ENCODE measurements around the gene JMJD4. TPM values are rescaled to one million over a fixed set of nuclear protein-coding genes. Genes with fewer than 3 reads are reported as not detected.

The JMJD4 gene
- total RNA-seq, 1 donor from 2014 or later, result 21.5 TPM

DNA sequence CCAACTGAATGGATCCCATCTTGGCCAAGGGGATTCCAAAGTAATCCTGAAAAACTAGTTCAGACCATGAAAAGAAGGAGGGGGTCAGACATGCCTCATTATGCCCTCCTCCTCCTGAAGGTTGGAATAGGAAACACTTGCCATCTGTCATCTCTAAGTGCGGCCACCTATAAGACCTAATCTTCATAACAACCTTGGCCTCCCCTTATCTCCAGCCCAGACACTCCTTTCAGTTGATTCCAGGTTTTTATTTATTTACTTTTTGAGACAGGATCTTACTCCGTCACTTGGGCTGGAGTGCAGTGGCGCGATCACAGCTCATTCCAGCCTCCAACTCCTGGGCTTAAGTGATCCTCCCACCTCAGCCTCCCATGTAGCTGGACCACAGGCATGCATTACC lies 19.9 kb upstream of the JMJD4 start:
- intact Hi-C loops (cut with micrococcal nuclease), result no loop called here

DNA sequence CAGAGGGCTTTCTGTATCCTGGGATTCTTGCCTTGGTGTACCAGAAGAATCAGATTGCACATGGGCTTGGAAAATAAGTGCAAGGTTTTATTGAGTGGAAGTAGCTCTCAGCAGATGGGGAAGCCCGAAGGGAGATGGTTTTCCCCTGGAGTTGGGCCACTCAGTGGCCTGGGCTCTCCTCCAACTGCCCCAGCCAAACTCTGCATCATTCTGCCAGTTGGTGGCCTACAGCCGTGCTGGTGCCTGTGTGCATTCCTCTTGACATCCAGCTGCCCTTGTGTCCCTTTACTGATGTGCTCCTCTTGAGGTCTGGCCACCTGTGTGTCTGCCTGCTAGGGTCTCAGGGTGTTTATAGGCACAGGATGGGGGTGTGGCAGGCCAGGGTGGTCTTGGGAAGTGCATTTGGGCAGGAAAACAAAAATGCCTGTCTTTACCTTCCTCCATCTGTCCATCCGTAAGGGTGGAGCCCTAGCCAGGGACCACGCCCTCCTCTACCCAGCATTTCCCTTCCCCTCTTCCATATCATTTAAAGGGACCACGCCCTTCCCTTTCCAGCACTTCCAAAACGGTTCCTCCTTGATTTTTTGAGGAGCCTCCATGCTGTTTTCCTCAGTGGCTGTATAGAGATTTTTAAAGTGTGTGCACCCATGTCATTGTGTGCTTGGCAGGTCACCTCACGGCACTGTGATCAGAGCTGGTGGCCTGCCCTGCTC lies 19.1 kb upstream of the JMJD4 start:
- intact Hi-C loops (cut with micrococcal nuclease), result no loop called here

DNA sequence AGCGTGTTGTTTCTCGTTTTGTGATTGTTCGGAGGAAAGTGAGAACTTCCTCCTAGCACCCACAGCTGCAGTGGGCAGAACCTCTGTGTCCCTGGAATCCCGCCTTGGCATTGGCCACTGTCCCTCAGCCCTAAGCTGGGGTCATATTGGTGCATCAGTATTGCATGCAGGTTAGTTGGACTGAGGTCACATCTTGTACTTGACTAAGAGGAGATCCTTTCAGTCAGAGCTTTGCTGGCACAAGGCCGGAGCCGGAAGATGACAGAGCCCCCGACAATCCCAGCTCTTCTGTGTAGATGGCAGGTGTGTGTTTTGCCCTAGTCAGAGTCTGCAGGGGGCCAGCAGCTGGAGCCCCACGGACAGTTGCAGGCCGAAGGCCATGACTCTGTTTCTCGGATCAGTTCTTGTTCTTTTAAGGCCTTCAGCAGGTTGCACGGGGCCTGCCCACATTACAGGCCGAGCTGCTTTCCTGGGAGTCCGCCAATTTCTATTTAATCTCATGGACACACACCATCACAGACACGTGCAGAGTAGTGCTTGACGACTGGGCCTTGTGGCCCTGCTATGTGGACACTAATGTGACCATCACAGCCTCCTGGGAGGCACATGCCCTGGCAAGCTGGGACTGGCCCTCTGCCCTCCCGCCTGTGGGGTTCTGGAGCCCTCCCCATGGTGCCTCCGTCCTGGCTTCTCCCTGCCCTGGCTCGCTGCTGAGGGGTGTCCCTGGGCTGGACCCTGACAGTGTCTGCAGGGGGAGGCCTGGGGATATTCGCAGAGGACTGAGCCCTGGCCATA lies 15.0 kb upstream of the JMJD4 start:
- intact Hi-C loops (cut with micrococcal nuclease), result no loop called here

DNA sequence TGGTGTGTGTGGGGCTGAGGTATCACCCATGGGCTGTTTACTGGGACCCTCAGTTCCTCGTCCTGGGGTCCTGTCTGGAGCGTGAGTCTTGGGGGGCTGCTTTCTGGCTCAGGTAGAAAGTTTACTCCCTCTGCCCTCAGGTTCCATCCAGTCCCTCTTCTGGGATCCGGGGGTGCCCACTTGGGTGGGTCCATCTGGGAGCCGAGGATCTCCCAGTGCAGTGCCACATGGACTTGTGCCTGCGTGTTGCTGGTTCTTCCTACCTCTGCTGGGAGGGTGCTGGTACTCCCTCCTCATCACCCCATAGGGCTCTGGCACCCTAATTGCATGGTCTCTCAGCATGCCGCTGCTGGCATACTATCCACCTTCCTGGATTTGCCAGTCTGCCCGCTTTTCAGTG lies 14.1 kb upstream of the JMJD4 start:
- intact Hi-C loops (cut with micrococcal nuclease), result no loop called here

DNA sequence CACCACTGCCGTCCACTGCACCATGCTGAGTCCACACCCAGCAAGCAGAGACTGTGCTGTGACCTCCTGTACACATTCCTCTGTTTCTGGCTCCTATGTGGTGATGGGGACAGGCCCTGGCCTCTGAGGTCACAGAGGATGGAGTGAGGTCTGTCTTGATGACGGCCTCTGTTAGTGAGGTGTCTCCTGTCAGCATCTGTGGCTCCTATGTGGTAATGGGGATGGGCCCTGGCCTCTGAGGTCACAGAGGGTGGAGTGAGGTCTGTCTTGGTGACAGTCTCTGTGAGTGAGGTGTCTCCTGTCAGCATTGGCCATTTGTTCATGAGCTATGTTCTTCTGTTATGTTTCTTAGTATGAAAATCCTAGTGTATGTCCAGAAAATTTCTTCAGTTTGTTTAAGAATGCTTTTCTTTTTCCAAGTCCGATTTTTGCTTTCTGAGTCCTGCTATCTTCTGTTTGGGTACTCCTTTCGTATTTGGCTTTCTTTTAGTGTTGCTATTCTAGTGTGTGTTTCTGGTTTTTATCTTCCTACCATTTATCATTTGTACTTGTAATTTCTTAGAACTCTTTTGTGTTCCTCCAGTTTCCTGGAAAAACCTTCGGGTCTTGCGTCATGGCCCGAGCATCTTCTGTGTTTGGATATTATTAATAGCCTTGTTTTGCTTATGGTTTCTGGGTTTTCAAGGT lies 13.5 kb upstream of the JMJD4 start:
- intact Hi-C loops (cut with micrococcal nuclease), result no loop called here

DNA sequence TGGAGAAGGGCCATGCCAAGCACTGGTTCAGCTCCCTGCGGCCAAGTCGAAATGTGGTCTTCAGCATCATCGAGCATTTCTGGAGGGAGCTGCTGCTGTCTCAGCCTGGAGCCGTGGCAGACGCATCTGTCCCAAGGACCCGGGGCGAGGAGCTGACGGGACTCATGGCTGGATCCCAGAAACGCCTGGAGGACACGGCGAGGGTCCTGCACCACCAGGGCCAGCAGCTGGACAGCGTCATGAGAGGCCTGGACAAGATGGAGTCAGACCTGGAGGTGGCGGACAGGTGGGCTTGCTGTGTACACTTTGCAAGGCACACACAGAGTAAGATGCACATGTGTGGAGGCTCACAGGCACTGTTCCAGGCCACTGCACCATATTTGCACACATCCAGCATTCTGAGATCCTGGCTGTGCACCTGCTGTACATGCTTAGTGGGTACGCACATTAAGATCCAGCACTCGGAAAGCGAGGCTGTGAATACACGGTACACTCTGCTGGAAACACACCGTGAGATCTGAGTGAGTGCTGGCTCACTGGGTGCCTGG lies 12.9 kb upstream of the JMJD4 start:
- intact Hi-C loops (cut with micrococcal nuclease), result no loop called here

DNA sequence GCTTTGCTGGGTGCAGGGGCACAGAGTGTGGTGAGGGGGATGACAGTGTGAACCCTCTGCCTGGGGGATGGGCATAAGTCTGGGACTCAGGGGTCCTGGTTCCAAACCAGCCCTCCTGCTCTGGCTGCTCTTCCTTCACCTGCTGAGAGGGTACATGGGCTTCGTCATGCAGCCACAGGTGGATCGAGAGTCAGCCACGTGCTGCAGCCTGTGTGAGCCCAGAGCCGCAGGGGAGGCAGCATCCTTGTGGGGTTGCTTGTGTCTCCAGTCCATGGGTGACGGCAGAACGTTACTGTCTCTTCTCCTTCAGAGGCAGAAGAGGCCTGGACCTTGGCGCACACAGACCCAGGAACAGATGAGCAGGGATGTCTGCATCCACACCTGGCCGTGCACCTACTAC lies 12.3 kb upstream of the JMJD4 start:
- intact Hi-C loops (cut with micrococcal nuclease), result no loop called here

DNA sequence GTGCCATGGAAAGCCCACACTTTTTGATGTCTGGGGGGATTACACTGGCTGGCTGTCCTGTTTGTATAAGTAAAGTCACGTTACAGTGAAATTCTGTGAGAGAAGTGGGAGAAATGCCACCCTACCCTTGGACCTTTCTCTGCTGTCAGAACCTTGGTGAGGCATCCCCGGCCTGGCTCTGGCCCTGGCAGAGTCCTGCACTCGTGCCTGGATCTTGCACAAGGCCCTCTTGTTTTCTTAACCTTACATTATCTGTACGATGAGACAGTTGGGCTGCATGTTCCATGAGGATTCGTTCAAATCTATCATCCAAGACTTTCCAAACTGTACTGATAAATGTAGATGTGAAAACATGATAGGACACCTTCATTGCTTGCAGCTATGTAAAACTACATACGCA lies 11.6 kb upstream of the JMJD4 start:
- intact Hi-C loops (cut with micrococcal nuclease), result no loop called here

DNA sequence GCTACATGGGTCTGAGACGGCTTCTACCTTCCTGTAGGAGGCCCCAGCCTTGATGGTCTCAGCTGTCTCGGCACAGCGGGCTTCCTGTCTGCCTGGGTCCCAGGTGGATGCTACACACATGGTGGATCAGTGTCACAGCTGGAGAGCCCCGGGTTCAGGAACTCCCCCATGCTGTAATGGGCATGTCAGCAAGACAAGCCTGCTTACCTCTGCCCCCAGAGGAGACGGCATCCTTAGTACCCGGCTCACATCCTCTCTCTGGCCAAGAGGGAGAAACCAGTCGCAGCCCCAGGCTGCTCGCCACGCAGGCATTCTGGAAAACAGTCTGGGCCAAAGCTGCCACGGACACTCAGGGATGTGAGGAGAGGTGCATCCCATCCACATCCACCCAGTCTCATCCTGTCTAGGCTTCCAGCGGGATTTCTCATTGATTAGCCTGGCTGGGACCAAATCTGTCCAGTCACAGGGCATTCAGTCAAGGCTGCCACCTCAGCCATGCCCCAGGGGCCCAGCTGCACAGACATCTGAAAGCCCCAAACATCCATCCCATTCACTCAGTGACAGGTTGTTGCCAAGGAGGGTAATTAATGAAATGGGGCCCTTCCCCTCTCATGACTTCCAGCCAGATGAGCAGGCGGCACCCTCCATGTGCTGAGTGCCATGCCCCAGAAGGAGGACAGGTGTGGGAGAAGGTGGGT lies 10.6 kb upstream of the JMJD4 start:
- intact Hi-C loops (cut with micrococcal nuclease), result no loop called here

DNA sequence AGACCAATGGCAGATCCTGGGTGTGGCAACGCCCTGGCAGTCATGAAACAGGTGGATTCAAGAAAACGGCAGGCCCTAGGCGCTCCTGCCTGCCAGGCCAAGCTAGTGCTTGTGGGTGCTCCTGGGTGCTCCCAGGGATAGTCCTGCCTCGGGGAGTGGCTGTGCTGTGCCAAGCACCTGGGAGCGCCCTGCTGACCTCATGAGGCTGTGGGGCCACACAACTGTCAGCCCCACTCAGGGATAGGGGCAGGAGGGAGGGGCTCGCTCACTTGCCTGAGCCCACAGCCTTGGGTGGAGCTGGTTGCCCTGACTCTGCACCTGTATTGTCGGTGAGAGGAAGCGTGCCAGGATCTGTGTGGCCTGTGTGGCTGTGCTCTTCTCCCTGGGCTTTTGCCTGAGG lies 9.6 kb upstream of the JMJD4 start:
- intact Hi-C loops (cut with micrococcal nuclease), result no loop called here

DNA sequence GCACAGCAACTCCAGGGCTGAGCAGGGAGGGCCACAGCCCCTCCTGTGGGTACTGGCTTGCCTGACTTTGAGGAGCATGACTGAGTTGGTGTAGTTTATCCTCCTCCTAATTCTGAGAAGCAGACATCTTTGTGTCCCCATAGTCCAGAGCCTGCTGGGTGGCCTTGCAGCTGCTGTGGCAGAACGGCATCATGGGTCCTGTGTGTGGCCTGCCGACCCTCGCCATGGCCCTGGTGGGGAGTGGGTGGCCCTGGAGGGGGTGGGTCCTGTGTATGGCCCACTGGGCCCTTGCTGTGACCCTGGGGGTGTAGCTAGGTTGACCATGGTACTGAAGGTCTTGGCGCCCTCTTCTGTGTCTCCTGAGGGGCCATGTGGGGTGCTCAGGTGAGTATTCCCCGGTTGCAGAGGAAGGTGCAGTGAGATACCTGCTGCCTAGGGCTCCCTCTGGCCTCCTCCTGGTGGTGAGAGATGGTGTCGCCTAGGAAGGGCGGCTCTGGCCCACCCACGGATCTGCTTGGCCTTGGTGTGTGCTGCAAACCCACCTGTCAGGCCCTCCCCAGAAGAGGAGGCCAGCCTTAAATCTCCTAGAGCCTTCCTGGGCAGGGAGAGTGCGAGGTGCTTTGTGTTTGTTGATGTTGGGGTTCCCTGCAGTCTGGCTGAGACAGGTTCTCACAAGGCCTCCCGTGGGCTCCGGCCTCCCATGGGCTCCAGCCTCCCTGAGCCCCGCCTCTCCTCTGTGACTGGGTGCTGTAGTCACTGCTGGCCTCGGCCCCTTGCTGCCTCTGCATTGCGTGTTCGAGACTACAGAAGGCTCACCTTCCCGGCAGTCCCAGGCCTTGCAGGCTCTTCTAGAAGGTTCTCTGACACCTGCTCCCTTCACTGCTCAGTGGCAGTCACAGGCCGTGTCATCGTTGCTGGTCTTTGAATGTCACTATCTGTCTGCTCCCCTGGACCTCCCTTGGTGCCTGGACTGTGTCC lies 7.9 kb upstream of the JMJD4 start:
- intact Hi-C loops (cut with micrococcal nuclease), result no loop called here

DNA sequence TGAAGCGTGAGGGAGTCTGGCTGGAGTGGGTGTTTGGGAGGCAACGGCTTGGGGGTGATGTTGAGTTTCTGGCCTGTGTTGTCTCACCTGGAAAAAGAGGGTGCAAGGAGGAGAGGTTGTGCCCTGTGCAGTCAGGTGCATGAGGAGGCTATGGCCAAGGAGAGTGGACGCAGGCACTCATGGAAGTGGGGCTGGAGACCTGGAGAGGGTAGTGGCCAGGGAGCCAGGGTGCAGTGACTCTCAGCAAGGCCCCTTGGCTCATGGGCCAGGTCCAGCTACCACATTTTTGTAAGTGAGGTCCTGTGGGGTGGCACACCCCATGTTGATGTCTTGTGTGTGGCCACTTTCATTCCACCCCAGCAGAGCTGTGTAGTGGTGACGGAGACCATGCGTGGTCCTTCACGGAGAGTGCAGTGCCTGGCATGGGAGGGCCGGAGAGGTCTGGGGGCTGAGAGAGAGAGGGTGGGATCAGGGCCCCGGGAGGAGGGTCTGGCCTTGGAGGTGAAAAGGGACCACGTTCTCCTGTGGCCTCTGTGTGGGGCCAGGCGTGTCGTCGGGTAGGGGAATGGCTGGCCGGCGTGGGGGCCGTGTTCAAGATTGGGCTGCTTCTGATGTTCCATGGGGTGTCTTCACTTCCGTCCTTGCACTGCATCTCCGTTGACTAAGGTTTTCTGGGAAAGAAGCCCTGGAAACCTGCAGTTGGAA lies 6.2 kb upstream of the JMJD4 start:
- intact Hi-C loops (cut with micrococcal nuclease), result no loop called here

DNA sequence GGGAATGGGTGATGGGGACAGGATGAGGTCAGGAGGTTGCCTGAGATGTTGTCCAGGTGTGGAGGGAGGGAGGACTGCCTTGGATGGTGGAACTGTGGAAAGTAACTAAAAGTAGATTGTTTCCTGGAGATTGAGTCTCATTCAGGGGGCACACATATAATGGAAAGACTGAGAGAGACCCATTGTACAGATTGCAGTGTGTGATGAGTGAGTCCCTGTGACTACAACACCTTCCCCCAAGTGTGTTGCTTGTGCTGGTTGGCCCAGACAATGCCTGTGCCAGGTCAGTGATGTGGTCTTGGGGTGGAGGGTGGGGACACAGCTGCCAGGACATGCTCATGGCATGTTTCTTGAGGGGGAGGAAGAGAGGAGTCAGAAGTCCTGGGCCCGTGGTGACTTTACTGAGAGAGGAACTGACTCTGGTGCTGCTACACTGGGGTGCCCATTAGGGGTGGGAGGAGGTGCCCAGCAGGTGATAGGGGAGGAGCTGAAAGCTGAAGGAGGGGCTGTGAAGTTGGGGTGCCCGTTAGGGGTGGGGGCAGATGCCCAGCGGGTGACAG lies 5.4 kb upstream of the JMJD4 start:
- intact Hi-C loops (cut with micrococcal nuclease), result no loop called here

DNA sequence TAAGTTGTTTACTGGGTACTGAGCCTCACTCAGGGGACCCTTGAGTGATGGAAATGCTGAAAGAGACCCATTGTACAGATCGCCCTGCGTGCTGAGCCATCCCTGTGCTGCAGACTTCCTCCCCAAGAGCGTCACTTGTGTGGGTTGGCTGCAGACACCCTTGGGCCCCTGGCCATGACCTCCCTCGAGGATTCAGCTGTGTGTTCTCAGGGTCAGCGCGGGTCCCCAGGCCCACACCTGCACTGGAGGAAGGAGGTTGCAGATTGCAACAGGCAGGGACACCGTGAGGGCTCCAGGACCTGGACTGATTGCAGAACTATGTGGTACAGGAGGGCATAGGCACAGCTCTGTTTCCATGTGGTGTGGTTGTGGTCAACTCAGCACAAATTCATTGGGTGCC lies 4.5 kb upstream of the JMJD4 start:
- intact Hi-C loops (cut with micrococcal nuclease), result loop anchor here (5.0 kb wide), 1 partner anchor 428 kb away; the partner anchor contains the start of gene IBA57

DNA sequence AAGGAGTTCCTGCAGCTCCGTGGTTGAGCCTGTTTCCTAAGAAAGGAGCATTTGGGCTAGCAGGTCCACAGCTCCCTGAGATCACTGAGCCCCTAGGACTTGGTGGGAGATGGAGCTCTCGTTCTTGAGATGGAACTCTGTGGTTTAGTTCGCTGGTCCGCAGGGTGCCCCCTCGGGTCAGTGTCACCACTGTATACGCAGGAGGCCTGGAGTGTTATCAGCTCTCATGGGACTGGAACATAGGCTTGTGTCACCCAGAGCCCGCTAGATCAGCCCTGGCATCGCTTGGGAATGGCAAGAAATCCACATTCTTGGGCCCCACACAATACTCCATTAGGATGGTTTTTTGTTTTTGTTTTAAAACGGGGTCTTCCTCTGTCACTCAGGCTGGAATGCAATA lies 3.7 kb upstream of the JMJD4 start:
- intact Hi-C loops (cut with micrococcal nuclease), result loop anchor here (5.0 kb wide), 1 partner anchor 428 kb away; the partner anchor contains the start of gene IBA57

DNA sequence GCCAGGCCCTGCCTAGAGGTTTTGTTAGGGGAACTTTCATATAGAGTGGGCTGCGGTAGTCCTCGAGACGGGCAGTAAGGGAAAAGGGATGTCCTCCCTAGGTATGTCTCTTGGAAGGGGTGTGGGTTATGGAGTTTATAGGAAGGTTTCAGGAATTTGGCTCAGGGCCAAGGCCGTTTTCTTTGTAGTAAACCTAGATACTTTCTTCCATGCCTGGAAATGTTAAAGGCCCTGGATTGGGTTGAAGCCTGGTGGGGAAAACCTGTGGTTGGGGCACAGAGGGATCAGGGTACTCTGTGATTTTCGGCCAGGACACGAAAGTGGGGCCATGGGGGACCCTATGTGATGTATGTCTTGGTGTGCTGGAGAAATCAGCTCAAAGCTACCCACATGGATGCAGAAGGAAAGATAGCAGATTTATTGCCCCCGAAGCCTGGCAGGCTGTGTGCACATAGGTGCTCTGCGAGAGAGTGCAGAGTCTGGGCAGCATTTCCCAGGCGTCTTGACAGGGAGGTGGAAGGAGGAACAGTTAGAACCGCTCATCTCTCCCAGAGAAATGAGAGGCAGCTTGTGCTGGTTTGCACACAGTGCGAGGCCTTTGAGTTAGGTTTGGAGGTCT lies 1.8 kb upstream of the JMJD4 start:
- intact Hi-C loops (cut with micrococcal nuclease), result loop anchor here (5.0 kb wide), 1 partner anchor 430 kb away; the partner anchor contains the start of gene IBA57

DNA sequence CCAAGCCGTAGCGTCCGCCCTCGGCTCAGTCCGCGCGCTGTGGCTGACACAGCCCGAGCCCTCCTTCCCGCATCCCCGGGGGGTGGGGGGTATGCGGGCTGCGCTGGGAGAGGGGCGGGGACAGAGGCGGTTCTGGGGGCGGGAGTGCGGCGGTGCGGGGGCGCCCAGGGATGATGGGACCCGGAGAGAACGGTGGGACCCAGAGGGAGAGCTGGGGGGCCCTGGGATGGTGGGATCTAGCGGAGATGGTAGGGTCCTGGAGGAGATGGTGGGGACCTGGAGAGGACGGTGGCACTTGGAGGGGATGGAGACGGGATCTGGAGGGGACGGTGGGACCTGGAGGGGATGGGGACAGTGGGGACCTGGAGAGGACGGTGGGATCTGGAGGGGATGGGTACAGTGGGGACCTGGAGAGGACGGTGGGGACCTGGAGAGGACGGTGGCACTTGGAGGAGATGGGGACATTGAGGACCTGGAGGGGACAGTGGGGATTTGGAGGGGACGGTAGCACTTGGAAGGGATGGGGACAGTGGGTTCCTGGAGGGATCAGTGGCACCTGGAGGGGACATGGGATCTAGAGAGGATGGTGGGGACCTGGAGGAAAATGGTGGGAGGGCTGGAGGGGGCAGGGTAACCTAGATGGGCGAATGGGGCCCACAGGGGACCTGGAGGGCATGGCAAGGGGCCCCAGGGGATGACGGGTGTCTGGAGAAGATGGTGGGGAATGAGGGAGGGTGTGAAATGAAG lies 610 bp upstream of the JMJD4 start:
- intact Hi-C loops (cut with micrococcal nuclease), result loop anchor here (1.0 to 5.0 kb wide), 8 partner anchors 27 to 478 kb away; partner anchors contain the start of genes ARF1, IBA57 and ZNF678

DNA sequence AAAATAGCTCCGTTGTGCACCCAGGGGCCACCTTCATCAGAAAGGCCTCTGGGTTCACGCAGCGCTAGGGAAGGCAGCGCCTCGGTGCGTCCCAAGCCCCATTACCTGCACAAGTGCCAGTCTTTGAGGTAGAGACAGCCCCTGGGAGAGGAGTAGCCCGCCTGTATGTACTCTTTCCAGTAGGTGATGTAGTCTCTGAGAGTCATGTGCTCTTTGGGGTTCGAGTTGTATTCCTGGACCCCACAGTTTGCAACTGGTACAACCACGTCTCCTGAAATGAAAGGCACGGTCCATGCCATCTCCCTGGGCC lies 601 bp downstream of the JMJD4 start:
- intact Hi-C loops (cut with micrococcal nuclease), result loop anchor here (2.0 kb wide), 2 partner anchors 254 to 348 kb away; partner anchors contain the start of gene ARF1
